ENCODE results near the gene MRAP2.
"Not testable (repeated sequence)": the region's sequence is repeated elsewhere in the genome, so short reads cannot be mapped to it uniquely, and the experiment has no call there.

Gene MRAP2

GRCh38 chr6:84118191-84118590 lies 84.6 kb downstream of the MRAP2 start:
- no peak for TF ChIP-seq CTCF (IDR thresholded peaks at IDR 0.05; ENCODE audit: extremely low read depth, missing control alignments)
- DNase-seq (ENCODE audit: low spot score) = no peak

GRCh38 chr6:84119277-84119676 lies 85.7 kb downstream of the MRAP2 start:
- TF ChIP-seq CTCF (IDR thresholded peaks at IDR 0.05; ENCODE audit: extremely low read depth, missing control alignments) = no peak
- no peak for DNase-seq (ENCODE audit: low spot score)

- DNase-seq (ENCODE audit: low spot score) = no peak
These were observed 89.6 kb downstream of the MRAP2 start for GRCh38 chr6:84123186-84123585.

GRCh38 chr6:84129588-84129987 lies 96.0 kb downstream of the MRAP2 start:
- DNase-seq (ENCODE audit: low spot score) = not testable (repeated sequence)

More at GRCh38 chr6:84123186-84123585, 89.6 kb downstream of the MRAP2 start:
- no peak for TF ChIP-seq CTCF (IDR thresholded peaks at IDR 0.05; ENCODE audit: extremely low read depth, missing control alignments)

- DNase-seq (ENCODE audit: low spot score) = not testable (repeated sequence)
These were observed 99.8 kb downstream of the MRAP2 start for GRCh38 chr6:84133385-84133784.

- no peak for DNase-seq (ENCODE audit: low spot score)
- no peak for TF ChIP-seq CTCF (IDR thresholded peaks at IDR 0.05; ENCODE audit: extremely low read depth, missing control alignments)
These were observed 101.7 kb downstream of the MRAP2 start for GRCh38 chr6:84135291-84135690.

- DNase-seq (ENCODE audit: low spot score) = no peak
- no peak for TF ChIP-seq CTCF (IDR thresholded peaks at IDR 0.05; ENCODE audit: extremely low read depth, missing control alignments)
These were observed 102.9 kb downstream of the MRAP2 start for GRCh38 chr6:84136364-84137050.

- no peak for DNase-seq (ENCODE audit: low spot score)
- TF ChIP-seq CTCF (IDR thresholded peaks at IDR 0.05; ENCODE audit: extremely low read depth, missing control alignments) = no peak
These were observed 103.4 kb downstream of the MRAP2 start for GRCh38 chr6:84137051-84137375.

Measured in GM20000 (cell line).